Measurements from ENCODE around the gene CREB3L1. TPM values are rescaled to one million over a fixed set of nuclear protein-coding genes. Genes with fewer than 3 reads are reported as not detected.

Gene CREB3L1
- total RNA-seq, 4 donors from 2014 or later: 0.27 to 0.69 (median 0.57) TPM

DNA sequence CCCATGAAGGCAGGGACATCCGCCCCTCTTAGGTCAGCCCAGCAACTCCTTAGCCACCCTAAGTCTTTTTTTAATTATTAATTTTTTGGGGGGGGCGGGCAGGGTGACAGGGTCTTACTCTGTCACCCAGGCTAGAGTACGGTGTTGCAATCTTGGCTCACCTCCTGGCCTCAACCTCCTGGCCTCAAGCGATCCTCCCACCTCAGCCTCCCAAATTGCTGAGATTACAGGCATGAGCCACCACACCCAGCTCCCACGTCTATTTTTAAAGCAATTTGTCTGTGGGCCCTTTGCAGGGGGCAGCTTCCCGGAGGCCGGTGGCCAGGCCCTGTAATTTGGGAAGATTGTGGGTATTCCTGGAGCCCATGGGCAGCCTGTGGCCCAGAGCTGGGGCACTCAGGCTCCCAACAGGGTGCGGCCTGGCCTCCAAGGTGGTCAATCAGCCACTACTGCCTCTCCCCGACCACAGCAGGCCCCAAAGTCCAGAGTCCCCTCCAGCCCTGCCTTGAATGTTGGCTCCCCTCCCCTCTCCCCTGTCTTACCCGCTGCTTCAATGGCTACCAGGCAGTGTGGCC, 27.2 kb downstream of the CREB3L1 start:
- Histone ChIP-seq H3K4me3 (no peak overlapping the region), H3K9me3 (no peaks in the 10 kb centered on the region), H3K27me3 (no peaks in the 10 kb centered on the region), H3K36me3 (no peaks in the 10 kb centered on the region), H3K4me1 (no peaks in the 10 kb centered on the region), H3K27ac (no peak overlapping the region)
- intact Hi-C loops (cut with DNase I; ENCODE audit: low total_unique reads) (loop anchor here (10.0 kb wide), 1 partner anchor 340 kb away; no protein-coding TSS in a partner anchor), in situ Hi-C loops (cut with MboI; ENCODE audit: low sequenced_read_pairs in 4 of 4) (loop anchor here in 1 of 4 donors (25.0 kb wide), 1 partner anchor 342 kb away; no protein-coding TSS in a partner anchor)
- ATAC-seq: no peak
- TF ChIP-seq, protein P1, sequence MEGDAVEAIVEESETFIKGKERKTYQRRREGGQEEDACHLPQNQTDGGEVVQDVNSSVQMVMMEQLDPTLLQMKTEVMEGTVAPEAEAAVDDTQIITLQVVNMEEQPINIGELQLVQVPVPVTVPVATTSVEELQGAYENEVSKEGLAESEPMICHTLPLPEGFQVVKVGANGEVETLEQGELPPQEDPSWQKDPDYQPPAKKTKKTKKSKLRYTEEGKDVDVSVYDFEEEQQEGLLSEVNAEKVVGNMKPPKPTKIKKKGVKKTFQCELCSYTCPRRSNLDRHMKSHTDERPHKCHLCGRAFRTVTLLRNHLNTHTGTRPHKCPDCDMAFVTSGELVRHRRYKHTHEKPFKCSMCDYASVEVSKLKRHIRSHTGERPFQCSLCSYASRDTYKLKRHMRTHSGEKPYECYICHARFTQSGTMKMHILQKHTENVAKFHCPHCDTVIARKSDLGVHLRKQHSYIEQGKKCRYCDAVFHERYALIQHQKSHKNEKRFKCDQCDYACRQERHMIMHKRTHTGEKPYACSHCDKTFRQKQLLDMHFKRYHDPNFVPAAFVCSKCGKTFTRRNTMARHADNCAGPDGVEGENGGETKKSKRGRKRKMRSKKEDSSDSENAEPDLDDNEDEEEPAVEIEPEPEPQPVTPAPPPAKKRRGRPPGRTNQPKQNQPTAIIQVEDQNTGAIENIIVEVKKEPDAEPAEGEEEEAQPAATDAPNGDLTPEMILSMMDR (IDR thresholded peaks at IDR 0.05 in 4 of 5, conservative IDR thresholded peaks at IDR 0.05 in 1 of 5): no peak
- no peak for TF ChIP-seq POLR2A (IDR thresholded peaks at IDR 0.05)
- no peak for DNase-seq

DNA sequence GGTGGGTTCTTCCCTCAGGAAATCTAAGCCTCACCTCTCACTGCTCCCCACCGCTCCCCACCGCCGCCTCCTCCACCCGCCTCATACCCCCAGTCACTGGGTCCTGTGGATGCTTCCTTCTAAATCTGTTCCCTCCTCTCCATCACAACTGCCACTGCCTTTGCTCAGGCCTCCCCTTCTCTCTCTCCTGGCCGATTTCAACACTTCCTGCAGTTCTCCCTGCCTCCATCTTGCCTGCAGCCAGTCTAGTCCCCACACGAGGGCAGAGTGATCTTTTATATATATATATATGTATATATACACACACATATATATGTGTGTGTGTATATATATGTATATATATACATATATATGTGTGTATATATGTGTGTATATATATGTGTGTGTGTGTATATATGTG, 27.8 kb downstream of the CREB3L1 start:
- Histone ChIP-seq H3K36me3 (no peaks in the 10 kb centered on the region), H3K27ac (no peak overlapping the region), H3K9me3 (no peaks in the 10 kb centered on the region), H3K27me3 (no peaks in the 10 kb centered on the region), H3K4me1 (no peaks in the 10 kb centered on the region), H3K4me3 (no peak overlapping the region)
- TF ChIP-seq POLR2A (IDR thresholded peaks at IDR 0.05): no peak
- TF ChIP-seq, protein P1 (IDR thresholded peaks at IDR 0.05 in 4 of 5, conservative IDR thresholded peaks at IDR 0.05 in 1 of 5): no peak
- no peak for ATAC-seq
- in situ Hi-C loops (cut with MboI; ENCODE audit: low sequenced_read_pairs in 4 of 4): loop anchor here in 1 of 4 donors (25.0 kb wide), 1 partner anchor 343 kb away; no protein-coding TSS in a partner anchor
- no peak for DNase-seq
- intact Hi-C loops (cut with DNase I; ENCODE audit: low total_unique reads): loop anchor here (10.0 kb wide), 1 partner anchor 340 kb away; no protein-coding TSS in a partner anchor

DNA sequence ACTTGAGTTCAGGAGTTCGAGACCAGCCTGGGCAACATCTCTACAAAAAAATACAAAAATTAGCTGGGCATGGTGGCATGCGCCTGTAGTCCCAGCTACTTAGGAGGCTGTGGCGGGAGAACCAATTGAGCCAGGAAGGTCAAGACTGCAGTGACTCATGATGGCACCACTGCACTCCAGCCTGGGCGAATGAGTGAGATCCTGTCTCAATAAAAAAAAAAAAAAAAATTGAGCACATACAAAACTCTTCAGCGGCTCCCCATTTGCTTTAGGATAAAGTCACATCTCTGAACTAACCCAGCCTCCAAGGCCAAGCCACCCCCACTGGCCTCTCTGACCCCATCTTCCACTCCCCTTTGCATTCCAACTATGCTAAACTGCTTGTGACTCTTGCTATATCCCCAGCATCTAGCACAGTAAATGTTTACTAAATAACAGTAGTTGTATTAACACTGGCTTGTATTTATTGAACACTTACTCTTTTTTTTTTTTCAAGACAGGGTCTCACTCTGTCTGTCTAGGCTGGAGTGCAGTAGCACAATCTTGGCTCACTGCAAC, 28.9 kb downstream of the CREB3L1 start:
- no peak for DNase-seq
- H3K36me3 ChIP-seq: no peaks in the 10 kb centered on the region
- TF ChIP-seq, protein P1 (IDR thresholded peaks at IDR 0.05 in 4 of 5, conservative IDR thresholded peaks at IDR 0.05 in 1 of 5): no peak
- TF ChIP-seq POLR2A (IDR thresholded peaks at IDR 0.05): no peak
- no peak for ATAC-seq
- H3K9me3 ChIP-seq: no peaks in the 10 kb centered on the region
- no peak overlapping the region for H3K4me3 ChIP-seq
- intact Hi-C loops (cut with DNase I; ENCODE audit: low total_unique reads): loop anchor here (10.0 kb wide), 1 partner anchor 342 kb away; no protein-coding TSS in a partner anchor
- H3K27me3 ChIP-seq: no peaks in the 10 kb centered on the region
- in situ Hi-C loops (cut with MboI; ENCODE audit: low sequenced_read_pairs in 4 of 4): loop anchor here in 1 of 4 donors (25.0 kb wide), 1 partner anchor 344 kb away; no protein-coding TSS in a partner anchor
- no peak overlapping the region for H3K27ac ChIP-seq
- no peaks in the 10 kb centered on the region for H3K4me1 ChIP-seq

DNA sequence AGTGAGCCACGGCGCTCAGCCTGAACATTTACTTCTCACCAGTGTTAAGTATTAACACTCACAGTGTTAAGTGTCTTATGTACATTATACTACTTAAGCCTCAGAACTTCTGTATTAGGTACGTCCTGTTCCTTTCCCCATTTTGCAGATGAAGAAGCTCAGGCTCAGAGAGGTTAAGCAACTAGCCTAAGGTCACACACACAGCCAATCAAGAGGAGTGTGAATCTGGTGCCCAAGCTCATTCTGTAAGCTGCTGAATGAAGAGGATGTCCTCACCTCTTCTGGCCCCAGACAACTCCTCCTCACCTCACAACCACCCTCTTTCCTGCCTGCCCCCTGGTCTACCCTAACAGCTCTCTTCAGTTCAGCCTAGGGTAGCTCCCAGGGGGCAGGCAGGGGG, 29.9 kb downstream of the CREB3L1 start:
- intact Hi-C loops (cut with DNase I; ENCODE audit: low total_unique reads) (loop anchor here (10.0 kb wide), 1 partner anchor 343 kb away; no protein-coding TSS in a partner anchor), in situ Hi-C loops (cut with MboI; ENCODE audit: low sequenced_read_pairs in 4 of 4) (loop anchor here in 1 of 4 donors (25.0 kb wide), 1 partner anchor 345 kb away; no protein-coding TSS in a partner anchor)
- Histone ChIP-seq H3K36me3 (no peaks in the 10 kb centered on the region), H3K4me1 (no peaks in the 10 kb centered on the region), H3K4me3 (no peak overlapping the region), H3K27ac (no peak overlapping the region), H3K9me3 (no peaks in the 10 kb centered on the region), H3K27me3 (no peaks in the 10 kb centered on the region)
- ATAC-seq: no peak
- TF ChIP-seq, protein P1 (IDR thresholded peaks at IDR 0.05 in 4 of 5, conservative IDR thresholded peaks at IDR 0.05 in 1 of 5): no peak
- TF ChIP-seq POLR2A (IDR thresholded peaks at IDR 0.05): no peak
- no peak for DNase-seq

Data from gastrocnemius medialis (tissue), 4 donors.